SHP77 treated with DMSO at 0.1 percent for 48 hours (cell line): ENCODE measurements around the gene MUSK.
"Not testable (repeated sequence)": the region's sequence is repeated elsewhere in the genome, so short reads cannot be mapped to it uniquely, and the experiment has no call there.

ENCODE experiments used
- DNase-seq: peaks from one replicate; lab custom pipeline; 2025; lab: John Stamatoyannopoulos, UW

The MUSK gene

DNA sequence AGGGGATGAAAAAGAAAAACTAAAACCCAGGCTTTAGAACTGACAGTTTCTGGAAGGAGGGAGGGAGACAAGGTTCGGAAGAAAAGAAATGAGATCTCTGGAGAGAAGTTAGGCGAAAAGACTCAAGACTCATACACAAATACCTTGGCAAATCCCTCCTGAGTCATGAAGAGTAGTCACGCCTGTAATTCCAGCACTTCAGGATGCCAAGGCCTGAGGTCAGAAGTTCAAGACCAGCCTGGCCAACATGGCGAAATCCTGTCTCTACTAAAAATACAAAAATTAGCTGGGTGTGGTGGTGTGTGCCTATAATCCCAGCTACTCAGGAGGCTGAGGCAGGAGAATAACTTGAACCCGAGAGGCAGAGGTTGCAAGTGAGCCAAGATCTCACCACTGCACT is 27.3 kb downstream of the MUSK start:
- not testable (repeated sequence) for DNase-seq

DNA sequence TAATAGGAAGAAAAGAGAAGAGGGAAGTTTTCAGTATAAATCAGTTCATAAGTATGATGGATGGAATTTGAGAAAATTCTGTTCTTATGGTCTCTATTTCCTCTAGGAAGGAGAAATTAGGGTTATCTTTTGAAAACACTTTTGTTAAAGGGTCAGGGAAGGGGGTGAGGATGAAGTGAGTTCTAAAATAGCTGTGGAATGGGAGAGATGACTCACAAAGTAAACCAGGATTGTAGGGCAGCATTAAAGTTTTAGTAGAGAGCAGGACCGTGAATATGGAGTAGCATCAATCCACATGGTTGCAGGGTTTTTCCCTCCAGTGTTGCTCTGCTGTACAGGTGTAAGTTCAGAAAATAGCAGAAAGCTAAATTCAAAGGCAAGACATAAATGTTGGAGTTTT is 32.4 kb downstream of the MUSK start:
- DNase-seq = no peak

DNA sequence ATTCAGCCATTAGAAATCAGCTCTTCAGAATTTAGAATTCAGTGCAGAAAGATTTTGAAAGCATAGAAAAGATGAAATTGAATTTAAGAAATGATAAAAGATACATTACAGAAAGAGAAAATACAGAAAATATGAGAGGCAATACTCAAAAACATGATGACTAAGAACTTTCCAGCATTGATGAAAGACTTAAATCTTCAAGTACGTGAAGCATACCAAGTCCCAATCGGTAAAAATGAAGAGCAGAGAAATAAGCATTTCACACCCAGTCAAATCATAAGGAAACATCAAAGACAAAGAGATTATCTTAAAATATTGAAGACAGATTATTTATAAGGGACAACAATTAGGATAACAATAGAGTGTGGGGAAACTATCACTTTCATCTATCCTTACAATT is 35.1 kb downstream of the MUSK start:
- DNase-seq = no peak

DNA sequence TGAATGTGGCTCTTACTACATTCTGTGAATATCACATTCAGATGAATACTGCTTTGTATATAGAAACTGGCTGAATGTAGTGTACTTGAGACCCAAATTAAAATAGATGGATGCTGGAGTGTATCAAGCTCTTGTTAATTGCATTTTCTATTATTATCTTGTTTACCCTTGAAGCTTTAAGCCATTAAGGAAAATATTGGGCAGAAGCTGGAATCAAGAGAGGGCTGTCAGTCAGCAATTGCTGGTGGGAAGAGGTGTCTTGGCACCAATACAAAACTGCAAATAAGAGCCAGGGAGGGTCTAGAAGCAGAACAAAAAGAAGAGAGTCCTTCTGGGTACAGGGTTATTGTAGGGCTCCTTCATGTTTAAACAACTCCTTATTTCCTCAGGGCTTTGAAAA is 38.8 kb downstream of the MUSK start:
- DNase-seq = no peak

DNA sequence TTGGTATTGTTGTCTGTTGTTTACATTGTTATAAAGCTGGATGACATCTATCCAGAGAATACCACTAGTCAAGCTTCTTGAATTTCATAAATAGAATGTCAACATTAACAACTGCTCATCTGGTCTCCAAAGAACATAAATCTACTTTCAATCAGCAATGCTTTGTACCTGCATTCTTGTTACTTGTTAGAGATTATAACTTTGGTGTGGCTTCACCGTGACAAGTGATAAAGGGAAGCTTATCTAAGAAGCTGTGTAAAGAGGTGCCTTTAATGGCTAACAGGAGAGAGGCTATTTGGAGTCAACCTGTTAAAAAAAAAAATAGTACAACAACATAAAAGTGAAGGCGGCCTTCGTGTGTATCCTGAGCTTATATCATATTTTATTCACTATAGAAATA is 41.8 kb downstream of the MUSK start:
- no peak for DNase-seq

DNA sequence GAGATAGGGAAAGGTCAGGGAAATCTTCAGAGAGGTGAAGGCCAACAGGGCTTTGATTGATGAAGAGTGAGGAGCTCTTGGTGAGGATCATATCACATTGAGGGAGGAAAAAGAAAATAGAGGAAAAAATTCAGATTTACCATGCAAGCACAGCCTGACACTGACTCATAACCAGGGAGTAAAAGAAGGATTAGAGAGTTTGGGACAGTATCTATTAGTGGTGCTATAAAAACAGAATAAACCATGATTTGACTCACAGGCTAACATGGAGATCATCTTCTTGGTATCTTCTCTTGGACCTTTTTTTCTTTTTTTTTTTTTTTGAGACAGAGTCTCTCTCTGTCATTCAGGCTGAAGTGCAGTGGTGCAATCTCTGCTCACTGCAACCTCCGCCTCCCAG is 44.4 kb downstream of the MUSK start:
- DNase-seq = no peak

DNA sequence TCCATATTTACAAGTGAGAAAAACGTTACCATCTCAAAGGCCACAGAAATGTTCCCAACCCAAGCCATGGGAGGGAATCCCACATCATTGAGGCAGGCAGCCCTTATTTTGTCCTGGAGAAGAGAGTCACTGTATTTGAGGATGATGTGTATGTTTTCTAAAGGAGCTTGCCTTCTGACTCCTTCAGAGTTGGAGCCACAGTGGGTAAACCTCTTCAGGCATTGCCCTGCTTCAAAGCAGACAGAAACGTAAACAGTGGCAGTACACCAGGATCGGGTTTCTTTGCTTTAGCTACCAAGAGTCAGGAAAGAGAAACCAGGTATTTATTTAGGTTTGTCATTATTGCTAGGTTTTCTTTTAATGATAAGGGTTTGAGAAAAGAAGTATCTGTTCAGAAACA is 45.7 kb downstream of the MUSK start:
- DNase-seq = peak; percentile 82

DNA sequence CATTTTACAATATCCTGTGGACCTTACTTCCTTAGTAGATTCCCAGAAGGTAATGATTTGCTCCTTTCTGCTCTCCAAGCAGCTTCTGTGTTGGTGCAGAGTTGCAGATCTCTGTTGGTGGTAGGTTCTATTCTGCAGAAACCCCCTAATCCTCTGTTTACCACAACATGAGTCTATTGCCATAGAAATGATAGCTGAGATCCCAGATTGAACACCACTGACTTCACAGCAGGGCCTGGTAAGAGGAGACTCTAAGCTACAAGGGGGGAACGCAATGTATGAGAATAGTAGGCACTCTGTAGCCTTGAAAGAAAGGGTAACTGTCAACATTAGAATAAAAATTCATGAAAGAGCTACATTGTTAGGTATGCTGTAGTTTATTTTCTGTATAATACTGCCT is 59.5 kb downstream of the MUSK start:
- DNase-seq = no peak

DNA sequence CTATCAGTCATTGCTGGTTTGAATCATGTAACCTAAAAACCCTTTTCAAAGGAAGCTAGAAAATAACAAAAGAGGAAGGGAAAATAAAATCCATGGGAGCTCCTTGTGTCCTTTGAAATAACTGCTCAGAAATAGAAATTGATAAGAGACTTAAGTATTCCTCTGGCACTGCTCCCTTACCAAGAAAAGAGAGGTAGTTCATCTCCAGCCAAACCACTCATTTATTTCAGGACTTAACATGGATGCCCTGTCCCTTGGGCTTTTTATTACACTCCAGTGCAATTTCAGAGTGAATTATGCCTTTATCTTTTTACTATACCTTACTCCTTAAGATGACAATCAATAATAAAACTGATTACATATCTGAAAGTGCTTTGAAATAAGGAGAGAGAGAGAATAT is 61.0 kb downstream of the MUSK start:
- DNase-seq = no peak

DNA sequence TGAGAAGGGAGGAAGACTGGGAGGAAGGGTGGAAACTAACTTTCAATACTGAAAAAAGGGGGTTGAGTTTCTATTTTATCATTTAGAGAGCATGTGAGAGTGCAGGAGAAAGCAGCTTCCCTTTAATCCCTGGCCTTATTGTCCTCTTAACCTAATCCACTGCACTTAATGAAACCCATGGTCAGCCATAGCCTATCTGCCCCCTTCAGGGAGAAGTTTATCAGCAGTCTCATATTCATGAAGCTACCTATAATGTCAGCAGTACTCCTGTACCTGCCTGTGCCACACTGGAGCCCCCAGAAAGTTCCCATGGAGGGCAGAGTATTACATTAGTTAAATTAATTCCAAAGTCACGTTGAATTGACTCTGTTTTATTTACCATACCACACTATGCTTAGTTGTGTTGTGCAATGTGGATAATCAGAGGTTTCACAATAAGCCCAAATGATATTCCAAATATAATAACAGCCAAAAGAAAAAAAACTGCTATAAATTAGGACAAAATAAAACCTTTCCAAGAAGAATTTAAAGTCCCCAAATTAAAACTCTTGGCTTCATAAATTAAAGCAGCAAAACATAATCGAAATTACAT is 62.9 kb downstream of the MUSK start:
- DNase-seq = no peak

DNA sequence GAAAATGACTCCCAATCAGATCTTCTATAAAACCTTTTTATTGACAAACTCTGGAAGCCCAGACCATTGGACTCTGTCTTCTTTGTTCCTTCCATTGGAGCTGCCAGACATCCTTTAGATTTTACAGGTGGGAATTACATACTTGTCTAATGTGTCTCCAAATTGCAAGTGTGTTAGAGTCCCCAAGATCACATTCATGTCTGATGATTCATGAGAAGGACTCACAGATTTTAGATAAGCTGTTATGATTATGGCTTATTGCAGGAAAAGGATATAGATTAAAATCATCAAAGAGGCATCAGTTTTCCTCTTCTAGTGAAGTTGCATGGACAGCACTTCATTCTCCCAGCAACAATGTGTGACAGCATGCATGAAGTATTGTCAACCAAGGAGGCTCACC is 70.4 kb downstream of the MUSK start:
- DNase-seq = no peak

DNA sequence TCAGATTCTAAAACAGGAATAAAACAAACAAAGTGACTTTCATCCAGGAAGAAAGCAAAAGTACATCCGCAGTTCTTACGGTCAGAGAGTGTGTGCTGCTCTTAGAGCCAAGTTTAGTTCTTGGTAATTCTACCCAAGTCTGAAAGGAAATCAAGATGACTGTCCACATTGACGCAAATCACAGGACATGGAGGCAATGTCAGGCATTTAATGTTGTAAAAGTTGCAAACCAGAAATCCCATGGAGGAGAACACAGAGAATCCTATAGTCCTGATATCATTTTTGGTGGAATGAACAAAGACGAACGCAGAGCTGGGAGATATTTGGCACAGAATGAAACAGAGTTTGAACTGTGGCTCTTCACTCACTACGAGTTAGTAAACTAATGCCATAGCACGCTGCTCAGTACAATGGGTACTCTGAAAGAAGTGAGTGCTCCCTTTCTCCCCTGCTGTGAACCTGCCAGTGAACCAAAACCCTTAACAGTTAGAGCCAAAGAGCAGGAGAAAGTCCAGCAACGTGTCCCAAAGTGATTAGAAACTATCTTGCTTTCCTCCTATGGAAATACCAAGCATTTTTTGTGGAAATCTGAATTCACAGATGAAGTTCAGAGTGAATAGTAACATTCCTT is 74.3 kb downstream of the MUSK start:
- DNase-seq = no peak

DNA sequence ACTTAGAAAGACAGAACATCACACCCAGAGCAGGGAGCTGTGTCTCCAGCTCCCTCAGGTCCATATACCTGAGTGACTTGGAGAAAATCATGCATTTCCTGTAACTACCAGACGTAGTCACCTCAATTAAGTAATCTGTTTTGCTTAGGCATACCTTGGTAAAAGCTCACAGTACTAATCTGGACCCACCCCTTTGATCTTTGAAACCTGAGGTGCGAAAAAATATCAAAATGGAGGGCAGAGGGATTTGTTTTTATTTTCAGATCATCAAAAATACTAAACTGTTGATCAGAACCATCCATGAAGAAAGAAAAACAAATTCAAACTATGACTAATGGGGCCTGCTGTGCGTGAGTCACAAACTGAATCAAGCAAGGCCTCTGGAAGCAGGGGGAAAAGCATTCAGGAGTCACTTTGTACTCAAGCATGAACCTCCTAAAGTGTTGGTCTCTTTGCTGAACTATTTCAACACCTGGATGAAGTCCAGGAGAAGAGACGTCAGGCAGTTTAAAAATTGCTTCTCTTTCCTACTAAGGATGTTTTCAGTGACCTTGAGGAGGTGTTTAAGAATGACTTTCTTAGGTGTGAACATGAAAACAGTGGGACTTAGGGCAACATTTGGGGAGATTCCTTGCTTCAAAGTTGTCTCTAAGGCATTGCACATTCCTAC is 76.3 kb downstream of the MUSK start:
- DNase-seq = no peak

DNA sequence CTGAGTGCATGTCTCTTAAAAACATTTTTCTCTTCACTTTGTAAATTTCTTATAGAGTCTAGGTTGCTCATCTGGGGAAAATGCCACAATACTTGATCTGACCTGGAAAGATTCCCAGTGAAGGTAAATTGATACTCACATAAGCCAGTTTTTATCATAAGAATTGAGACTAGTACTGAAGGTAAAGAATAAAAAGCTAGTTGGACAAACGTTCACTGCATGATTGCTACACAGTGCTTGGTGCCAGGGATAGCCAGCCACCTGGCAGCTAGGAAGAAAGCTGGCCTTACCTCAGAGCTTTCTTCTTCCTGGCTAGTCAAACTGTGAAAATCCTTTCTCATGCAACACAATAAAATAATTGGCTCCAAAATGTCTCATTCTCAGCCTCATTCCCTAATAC is 77.1 kb downstream of the MUSK start:
- no peak for DNase-seq

DNA sequence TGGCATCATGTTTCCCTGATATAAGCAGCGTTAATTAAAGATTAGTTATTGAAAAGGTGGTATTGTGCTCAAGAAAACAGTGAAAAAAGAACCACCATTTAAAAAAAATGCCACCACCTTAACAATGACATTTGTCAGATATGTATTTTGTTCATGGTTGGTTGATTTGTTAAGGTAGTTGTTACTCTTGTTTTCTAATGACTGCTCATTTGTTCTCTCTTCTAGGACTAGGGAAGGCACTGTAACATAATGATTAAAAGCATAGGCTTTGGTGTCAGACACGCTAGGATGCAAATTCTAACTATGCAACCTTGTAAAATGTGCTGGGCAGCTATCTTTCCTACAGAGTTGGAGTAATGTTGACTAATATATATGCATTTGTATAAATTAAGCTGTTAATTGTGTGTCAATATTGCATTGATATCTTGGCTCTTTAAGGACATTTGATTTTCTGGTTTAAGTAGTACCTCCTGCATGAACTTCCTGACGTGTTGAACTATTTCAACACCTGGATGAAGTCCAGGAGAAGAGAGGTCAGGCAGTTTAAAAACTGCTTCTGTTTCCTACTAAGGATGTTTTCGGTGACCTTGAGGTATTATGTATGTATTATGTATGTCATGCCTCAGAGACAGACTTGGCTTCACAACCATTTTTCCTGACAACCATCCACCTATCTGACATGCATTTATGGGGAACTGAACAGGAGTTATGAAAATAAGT is 77.8 kb downstream of the MUSK start:
- DNase-seq = no peak

DNA sequence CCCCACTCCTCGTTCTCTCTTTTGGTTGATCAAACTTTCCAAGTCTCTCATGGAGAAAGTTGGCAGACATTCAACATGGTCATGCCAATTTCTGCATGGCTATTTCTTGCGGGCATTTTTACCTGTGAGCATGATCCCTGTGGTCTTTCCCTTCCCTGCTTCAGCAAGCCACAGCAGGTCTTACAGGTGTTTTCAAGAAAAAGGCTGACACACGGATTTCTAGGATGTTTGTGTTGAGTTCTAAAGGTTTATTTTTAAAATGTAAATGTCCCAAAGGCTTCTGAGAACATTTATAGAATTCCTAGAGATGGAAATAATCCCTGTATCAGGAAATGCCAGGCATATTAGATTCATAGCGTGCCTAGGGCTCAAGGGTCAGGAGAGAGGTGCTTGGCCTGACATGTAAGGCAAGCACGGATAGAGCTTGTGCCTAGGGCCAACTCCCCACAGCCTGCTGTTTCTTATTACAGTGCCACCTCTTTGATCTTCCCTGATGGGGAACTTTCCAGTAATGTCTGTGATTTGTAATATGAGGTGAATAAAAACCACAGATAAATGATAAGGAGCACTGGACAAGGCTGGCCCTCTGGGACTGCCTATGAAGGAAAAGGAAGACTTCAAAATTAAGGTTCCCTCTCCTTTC is 79.8 kb downstream of the MUSK start:
- no peak for DNase-seq

DNA sequence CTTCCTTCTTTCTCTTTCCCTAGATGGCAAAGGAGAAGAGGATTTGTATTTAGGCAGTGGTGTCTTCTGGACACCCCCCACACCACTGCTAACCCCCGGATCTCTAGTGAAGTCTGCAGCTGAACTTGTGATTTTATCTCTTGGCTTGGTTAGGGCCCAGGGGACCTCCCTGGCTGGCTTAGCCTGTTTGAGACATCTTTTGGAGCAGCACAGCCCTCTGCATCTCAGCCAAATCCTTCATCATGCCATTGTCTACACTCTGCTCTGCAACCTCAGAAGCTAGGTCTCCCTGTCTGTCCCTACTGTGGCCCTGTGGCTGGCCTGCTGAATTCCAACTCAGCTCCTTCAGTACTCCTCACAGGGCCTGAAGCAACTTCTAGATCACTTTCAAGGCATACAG is 81.7 kb downstream of the MUSK start:
- no peak for DNase-seq

DNA sequence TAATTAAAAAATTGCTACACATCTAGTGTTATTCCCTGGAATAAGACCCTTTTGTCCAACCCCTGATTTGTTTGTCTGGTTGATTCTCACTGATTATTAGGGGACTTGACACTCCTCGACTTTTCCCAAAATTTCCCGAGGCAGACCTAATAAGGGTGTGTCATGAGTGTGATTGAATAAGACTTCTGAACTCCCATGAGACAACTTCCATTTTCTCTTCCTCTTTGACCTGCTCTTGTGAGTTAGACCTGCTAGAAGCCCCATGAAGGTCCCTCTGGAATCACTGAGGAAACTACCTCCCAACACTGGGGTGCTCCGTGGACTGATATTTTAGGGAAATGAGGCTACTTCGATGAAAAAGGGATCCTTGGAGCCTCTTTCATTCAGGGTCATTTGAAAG is 83.4 kb downstream of the MUSK start:
- DNase-seq = no peak

DNA sequence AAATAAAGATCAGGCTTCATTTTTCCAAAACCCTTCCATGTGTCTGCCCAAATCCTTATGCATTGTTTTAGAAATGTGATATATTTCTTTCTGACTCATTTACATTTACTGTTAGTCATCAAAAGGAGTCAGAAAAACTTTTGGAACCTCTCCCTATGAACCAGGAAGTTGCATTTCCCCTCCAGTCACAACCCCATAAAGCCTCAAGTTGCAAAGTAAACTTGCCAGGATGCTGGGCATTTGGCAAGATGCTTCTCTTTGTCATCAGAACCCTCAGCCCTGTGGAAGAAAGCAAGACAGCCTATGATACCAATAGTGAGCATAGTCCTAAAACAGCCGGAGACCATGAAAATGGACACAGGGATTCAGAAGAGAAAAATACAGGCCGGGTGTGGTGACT is 84.2 kb downstream of the MUSK start:
- no peak for DNase-seq

DNA sequence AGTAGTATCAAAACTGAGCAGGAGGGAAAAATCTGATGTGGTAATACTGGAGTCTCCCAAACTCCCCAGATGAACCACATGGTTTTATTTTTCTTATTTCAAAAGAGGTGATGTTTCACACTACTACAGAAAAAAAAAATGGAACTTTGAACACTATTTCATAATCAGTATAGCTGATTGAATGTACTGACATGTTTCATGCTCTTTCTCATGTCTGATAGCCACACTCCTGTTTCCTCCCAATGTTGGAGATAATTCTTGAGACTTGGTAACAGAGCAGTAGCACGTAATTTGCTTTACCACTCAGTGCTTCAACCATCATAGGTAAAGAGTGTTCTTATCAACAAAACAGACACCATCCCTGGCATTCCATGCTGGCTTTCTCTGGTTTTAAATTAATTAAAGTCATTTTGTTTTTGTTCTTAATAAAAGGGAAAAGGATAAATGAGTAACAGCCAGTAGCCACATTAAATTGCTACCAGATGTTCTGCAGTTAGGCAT is 85.2 kb downstream of the MUSK start:
- no peak for DNase-seq

DNA sequence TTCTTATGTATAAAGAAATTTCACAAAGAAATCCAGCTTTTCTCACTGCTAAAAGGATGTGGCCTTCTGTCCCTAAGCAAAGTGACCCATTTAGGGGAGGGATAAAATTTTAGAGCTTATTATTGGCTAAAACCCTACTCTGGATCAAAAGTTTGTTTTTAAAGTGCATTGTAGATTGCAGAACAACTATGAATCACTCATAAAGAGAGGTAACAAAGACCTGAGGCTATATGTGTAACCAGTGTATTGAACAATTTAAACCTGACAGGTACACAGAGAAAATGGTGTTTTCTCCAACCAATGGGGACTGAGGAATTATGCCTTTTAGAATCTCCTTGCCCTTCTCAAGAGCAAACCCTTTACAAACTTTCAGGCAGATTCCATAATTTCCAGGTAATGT is 86.6 kb downstream of the MUSK start:
- no peak for DNase-seq

DNA sequence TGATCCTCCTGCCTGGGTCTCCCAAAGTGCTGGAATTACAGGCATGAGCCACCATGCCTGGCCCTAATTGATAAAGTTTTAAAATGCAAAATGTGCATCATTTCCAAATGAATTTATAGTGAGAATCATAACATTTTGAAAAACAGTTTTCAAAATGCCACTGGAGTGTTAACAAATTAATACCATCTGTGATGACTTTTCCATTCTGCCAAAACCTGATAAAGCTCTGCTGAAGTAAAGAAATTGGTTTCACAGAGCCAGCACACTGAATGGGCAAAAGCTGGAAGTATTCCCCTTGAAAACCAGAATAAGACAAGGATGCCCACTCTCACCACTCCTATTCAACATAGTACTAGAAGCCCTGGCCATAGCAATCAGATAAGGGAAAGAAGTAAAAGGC is 89.6 kb downstream of the MUSK start:
- no peak for DNase-seq

DNA sequence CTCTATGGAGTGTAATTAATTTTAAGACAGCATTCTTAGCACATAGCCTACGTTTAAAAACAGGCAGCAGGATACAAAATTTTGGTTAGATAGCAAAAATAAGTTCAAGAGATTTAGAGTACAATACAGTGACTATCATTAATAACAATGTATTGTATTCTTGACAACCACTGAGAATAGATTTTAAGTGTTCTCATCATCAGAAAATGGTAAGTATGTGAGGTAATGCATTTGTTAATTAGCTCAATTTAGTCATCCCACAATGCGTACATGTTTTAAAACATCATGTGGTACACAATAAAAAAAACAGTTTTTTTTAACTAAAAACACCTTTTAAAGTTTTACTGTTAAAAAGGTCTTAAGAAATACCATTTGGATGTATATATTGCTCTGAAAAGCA is 94.2 kb downstream of the MUSK start:
- no peak for DNase-seq
